GM12878 (cell line): ENCODE measurements around the gene BLOC1S4. TPM values are rescaled to one million over a fixed set of nuclear protein-coding genes. Genes with fewer than 3 reads are reported as not detected.

ENCODE experiments used
- BHLHE40 ChIP-seq, 2 experiments: fragments of 450-650 bp in 1 of 2; IDR thresholded peaks; 2 replicates each; pipeline ENCODE4 v1.6.1; 2011 to 2017; ENCODE audit warnings: low read depth in 2 of 2, borderline replicate concordance in 1 of 2, improper control_type of control experiment in 1 of 2, low read length in 1 of 2, mild to moderate bottlenecking in 1 of 2
- BMI1 ChIP-seq: fragments of 450-650 bp; IDR thresholded peaks from 2 replicates; pipeline ENCODE4 v1.6.1; 2016; ENCODE audit warnings: mild to moderate bottlenecking, moderate library complexity, borderline replicate concordance
- BRCA1 ChIP-seq: IDR thresholded peaks from 2 replicates; pipeline ENCODE4 v1.6.1; 2011; ENCODE audit warnings: low read depth, low read length, improper control_type of control experiment
- CBFB ChIP-seq: IDR thresholded peaks from 2 replicates; pipeline ENCODE4 v1.6.1; 2016; ENCODE audit warnings: antibody characterized with exemption, low read depth
- CHD2 ChIP-seq: IDR thresholded peaks from 2 replicates; pipeline ENCODE4 v1.6.1; 2011; ENCODE audit warnings: low read depth, low read length, improper control_type of control experiment, borderline replicate concordance
- CREM ChIP-seq: IDR thresholded peaks from 2 replicates; pipeline ENCODE4 v1.6.1; 2014; ENCODE audit warnings: antibody characterized with exemption, low read depth
- E2F8 ChIP-seq: fragments of 450-650 bp; IDR thresholded peaks from 2 replicates; pipeline ENCODE4 v1.6.1; 2018; ENCODE audit warnings: mild to moderate bottlenecking, low read depth, moderate library complexity; ENCODE audit not compliant: partially characterized antibody
- EED ChIP-seq: sonication (generic); IDR thresholded peaks from 2 replicates; pipeline ENCODE4 v1.6.1; 2016; ENCODE audit warnings: antibody characterized with exemption, low read depth
- FOS ChIP-seq: IDR thresholded peaks from 3 replicates; pipeline ENCODE4 v1.6.1; 2011; ENCODE audit warnings: borderline replicate concordance; ENCODE audit not compliant: insufficient read length; ENCODE audit errors: extremely low read depth
- FOXM1 ChIP-seq: IDR thresholded peaks from 2 replicates; pipeline ENCODE4 v1.6.1; 2012; ENCODE audit warnings: low read depth, mild to moderate bottlenecking, inconsistent platforms, low read length, moderate library complexity
- HDAC6 ChIP-seq: fragments of 200-600 bp; sonication (generic); IDR thresholded peaks from one replicate; pipeline ENCODE4 v1.8.0; 2017; ENCODE audit warnings: antibody characterized with exemption; ENCODE audit not compliant: unreplicated experiment
- IRF3 ChIP-seq: fragments of 450-650 bp; IDR thresholded peaks from 2 replicates; pipeline ENCODE4 v1.6.1; 2014; ENCODE audit warnings: mild to moderate bottlenecking
- JUND ChIP-seq: IDR thresholded peaks from 2 replicates; pipeline ENCODE4 v1.6.1; 2012; ENCODE audit warnings: low read depth, mild to moderate bottlenecking, low read length, improper control_type of control experiment, moderate library complexity
- NFYA ChIP-seq: IDR thresholded peaks from 2 replicates; pipeline ENCODE4 v1.6.1; 2011; ENCODE audit warnings: low read depth, mild to moderate bottlenecking, low read length, improper control_type of control experiment, borderline replicate concordance
- NFYB ChIP-seq: IDR thresholded peaks from 2 replicates; pipeline ENCODE4 v1.6.1; 2011; ENCODE audit warnings: low read depth, mild to moderate bottlenecking, low read length, improper control_type of control experiment, moderate library complexity; ENCODE audit not compliant: insufficient read depth
- POLR2AphosphoS5 ChIP-seq: IDR thresholded peaks from 2 replicates; pipeline ENCODE4 v1.6.1; 2011; ENCODE audit warnings: mild to moderate bottlenecking, low read length, inconsistent platforms
- RAD21 ChIP-seq: IDR thresholded peaks from 2 replicates; pipeline ENCODE4 v1.6.1; 2011; ENCODE audit warnings: mild to moderate bottlenecking, low read depth, low read length, moderate library complexity; ENCODE audit not compliant: insufficient read depth
- RELA ChIP-seq: fragments of 450-650 bp; IDR thresholded peaks from 2 replicates; pipeline ENCODE4 v1.8.0; 2014; ENCODE audit warnings: borderline replicate concordance; ENCODE audit not compliant: partially characterized antibody
- RUNX3 ChIP-seq: IDR thresholded peaks from 2 replicates; pipeline ENCODE4 v1.6.1; 2012; ENCODE audit warnings: low read length, inconsistent platforms
- SIN3A ChIP-seq: IDR thresholded peaks from 2 replicates; pipeline ENCODE4 v1.6.1; 2012; ENCODE audit warnings: low read depth, low read length, improper control_type of control experiment
- SMARCA5 ChIP-seq: fragments of 450-650 bp; IDR thresholded peaks from 2 replicates; pipeline ENCODE4 v1.6.1; 2017; ENCODE audit warnings: mild to moderate bottlenecking
- SMC3 ChIP-seq: IDR thresholded peaks from 2 replicates; pipeline ENCODE4 v1.6.1; 2011; ENCODE audit warnings: low read length, improper control_type of control experiment, borderline replicate concordance
- WRNIP1 ChIP-seq: IDR thresholded peaks from 2 replicates; pipeline ENCODE4 v1.6.1; 2011; ENCODE audit warnings: low read depth, low read length, improper control_type of control experiment, borderline replicate concordance
- YBX1 ChIP-seq: fragments of 450-650 bp; IDR thresholded peaks from 2 replicates; pipeline ENCODE4 v1.6.1; 2016; ENCODE audit warnings: antibody characterized with exemption
- ZNF207 ChIP-seq: fragments of 450-650 bp; IDR thresholded peaks from 2 replicates; pipeline ENCODE4 v1.6.1; 2014; ENCODE audit warnings: antibody characterized with exemption, mild to moderate bottlenecking, borderline replicate concordance
- ZNF384 ChIP-seq: IDR thresholded peaks from 2 replicates; pipeline ENCODE4 v1.6.1; 2012; ENCODE audit warnings: low read depth, mild to moderate bottlenecking, low read length, improper control_type of control experiment, borderline replicate concordance
- ZSCAN29 ChIP-seq: fragments of 450-650 bp; IDR thresholded peaks from 2 replicates; pipeline ENCODE4 v1.6.1; 2017; ENCODE audit warnings: mild to moderate bottlenecking, moderate library complexity
- polyA plus RNA-seq, 11 experiments: library from polyadenylated mRNA; depleted of rRNA in 4 of 11; unstranded in 6 of 11; stranded (reverse) in 5 of 11; fragments of >200 nt; fragmentation: Nextera tagmentation in 4 of 11; fragmentation: Illumina TruSeq in 1 of 11; extraction: Ambion mirVana in 4 of 11; extraction: Trizol in 1 of 11; gene quantifications; 1 replicate in 1 of 11; 2 replicates in 10 of 11; pipeline versions ENCODE4 v1.2.1 to v1.2.3, GENCODE V29; 2011 to 2016; ENCODE audit warnings: inconsistent platforms in 2 of 11, missing spikeins in 2 of 11, low read depth in 1 of 11
- total RNA-seq, 4 experiments: library from RNA; depleted of rRNA in 3 of 4; stranded (reverse); fragments of >200 nt in 3 of 4; fragmentation: Illumina TruSeq in 1 of 4; extraction: Trizol in 1 of 4; gene quantifications; 2 replicates each; pipeline versions ENCODE4 v1.2.1 to v1.2.3, GENCODE V29; 2013 to 2021
- TF ChIP-seq, protein P1 (sequence below): fragments of 150-350 bp; IDR thresholded peaks from 2 replicates; pipeline ENCODE4 v1.6.1; 2014; ENCODE audit warnings: mild to moderate bottlenecking, low read depth, low read length

Gene BLOC1S4
- total and polyA plus RNA-seq, 10 of the 15 experiments (the other 5 are each of a cell fraction or from before 2014, with no cell fraction given) = 2.7 to 23.8 (median 9.5) TPM

DNA sequence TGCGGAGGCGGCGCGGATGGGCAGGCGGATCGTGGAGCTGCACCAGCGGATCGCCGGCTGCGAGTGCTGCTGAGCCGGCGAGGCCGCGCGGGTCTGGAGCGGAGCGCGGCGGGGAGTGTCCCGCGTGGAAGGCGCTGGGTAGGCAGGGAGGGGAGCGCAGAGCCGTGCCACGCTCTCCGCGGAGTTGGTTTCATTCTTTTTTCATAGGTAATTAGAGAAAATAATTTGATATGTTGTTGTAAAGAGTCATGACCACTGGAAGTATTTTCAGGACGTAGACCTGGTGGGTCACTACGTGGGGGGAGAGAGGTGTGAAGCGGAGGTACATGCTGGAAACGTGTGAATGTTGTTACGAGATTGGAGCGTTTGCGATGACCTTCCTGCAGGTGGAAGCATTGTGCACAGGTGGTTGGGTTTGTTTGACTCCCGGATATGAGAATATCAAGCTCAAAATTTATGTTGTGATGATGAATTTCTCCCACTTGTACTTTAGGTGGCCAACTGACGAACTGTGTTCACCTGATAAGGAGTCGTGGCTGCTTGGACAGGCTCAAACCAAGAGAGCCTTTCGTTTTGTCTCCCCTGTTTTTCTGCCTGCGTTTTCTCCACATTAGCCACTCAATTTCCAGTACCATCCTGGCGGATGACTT, 41.3 kb upstream of the BLOC1S4 start (continued):
- TF ChIP-seq NFYB (no peak), ZSCAN29 (no peak), EED (no peak), FOXM1 (no peak), BHLHE40 (IDR thresholded peaks at IDR 0.05; ENCODE audit: borderline replicate concordance in 1 of 2, low read depth in 2 of 2, low read length in 1 of 2) (no peak), SMC3 (peak; percentile 56; the same call in 1 of the 2 replicates), NFYA (no peak), CBFB (no peak), CREM (no peak), WRNIP1 (0 out of 2 replicates have a peak, but pooled peaks have one; percentile 64), RELA (no peak), ZNF384 (no peak), HDAC6 (no peak), RUNX3 (no peak), SMARCA5 (no peak), SIN3A (0 out of 2 replicates have a peak, but pooled peaks have one; percentile 48), CHD2 (no peak), POLR2AphosphoS5 (no peak), RAD21 (peak; percentile 51), JUND (no peak), BRCA1 (no peak), BMI1 (no peak), FOS (no peak), IRF3 (no peak), E2F8 (no peak), YBX1 (no peak), ZNF207 (no peak)
- TF ChIP-seq, protein P1, sequence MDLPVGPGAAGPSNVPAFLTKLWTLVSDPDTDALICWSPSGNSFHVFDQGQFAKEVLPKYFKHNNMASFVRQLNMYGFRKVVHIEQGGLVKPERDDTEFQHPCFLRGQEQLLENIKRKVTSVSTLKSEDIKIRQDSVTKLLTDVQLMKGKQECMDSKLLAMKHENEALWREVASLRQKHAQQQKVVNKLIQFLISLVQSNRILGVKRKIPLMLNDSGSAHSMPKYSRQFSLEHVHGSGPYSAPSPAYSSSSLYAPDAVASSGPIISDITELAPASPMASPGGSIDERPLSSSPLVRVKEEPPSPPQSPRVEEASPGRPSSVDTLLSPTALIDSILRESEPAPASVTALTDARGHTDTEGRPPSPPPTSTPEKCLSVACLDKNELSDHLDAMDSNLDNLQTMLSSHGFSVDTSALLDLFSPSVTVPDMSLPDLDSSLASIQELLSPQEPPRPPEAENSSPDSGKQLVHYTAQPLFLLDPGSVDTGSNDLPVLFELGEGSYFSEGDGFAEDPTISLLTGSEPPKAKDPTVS = no peak
